ENCODE results near the gene C16orf46. TPM values are rescaled to one million over a fixed set of nuclear protein-coding genes. Genes with fewer than 3 reads are reported as not detected.

C16orf46 gene
- total RNA-seq, 3 donors from 2014 or later = 0.64 to 4.3 (median 3.4) TPM

DNA sequence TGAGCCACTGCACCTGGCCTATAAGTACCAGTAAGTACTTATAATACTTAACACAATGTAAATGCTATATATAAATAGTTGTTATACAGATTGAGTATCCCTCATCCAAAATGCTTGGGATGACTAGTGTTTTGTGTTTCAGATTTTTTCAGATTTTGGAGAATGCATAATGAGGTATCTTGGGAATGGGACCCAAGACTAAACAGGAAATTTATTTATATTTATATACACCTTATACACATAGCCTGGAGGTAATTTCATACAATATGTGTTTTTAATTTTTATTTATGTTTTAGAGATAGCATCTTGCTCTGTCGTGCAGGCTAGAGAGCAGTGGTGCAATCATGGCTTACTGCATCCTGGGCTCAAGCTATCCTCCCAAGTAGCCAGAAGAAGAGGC is 28.9 kb upstream of the C16orf46 start:
- H3K27ac ChIP-seq = no peak overlapping the region

DNA sequence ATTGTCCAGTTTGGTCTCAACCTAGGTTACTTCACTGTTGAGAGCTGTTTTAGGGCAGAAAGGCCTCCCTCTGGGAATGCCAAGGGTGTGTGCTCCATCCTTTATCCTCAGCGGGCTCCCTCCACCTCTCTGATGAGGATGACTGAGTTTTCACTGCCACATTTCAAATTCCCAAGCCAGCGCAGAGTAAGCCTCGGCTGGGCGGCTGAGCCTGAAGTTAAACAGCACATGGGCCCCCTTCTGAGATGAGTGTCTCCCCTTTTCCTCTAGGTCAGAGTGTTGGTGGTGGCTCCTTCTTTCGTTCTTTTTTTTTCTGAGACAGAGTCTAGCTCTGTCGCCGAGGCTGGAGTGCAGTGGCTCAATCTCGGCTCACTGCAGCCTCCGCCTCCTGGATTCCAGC is 24.7 kb upstream of the C16orf46 start:
- DNase-seq (ENCODE audit: low spot score in 2 of 2) = no peak
- no peaks in the 10 kb centered on the region for H3K4me1 ChIP-seq
- intact Hi-C loops (cut with DNase I; ENCODE audit: low total_unique reads) = no loop called here
- no peak overlapping the region for H3K4me3 ChIP-seq
- no peaks in the 10 kb centered on the region for H3K36me3 ChIP-seq
- no peaks in the 10 kb centered on the region for H3K9me3 ChIP-seq
- no peak overlapping the region for H3K27ac ChIP-seq
- TF ChIP-seq, protein P1, sequence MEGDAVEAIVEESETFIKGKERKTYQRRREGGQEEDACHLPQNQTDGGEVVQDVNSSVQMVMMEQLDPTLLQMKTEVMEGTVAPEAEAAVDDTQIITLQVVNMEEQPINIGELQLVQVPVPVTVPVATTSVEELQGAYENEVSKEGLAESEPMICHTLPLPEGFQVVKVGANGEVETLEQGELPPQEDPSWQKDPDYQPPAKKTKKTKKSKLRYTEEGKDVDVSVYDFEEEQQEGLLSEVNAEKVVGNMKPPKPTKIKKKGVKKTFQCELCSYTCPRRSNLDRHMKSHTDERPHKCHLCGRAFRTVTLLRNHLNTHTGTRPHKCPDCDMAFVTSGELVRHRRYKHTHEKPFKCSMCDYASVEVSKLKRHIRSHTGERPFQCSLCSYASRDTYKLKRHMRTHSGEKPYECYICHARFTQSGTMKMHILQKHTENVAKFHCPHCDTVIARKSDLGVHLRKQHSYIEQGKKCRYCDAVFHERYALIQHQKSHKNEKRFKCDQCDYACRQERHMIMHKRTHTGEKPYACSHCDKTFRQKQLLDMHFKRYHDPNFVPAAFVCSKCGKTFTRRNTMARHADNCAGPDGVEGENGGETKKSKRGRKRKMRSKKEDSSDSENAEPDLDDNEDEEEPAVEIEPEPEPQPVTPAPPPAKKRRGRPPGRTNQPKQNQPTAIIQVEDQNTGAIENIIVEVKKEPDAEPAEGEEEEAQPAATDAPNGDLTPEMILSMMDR (IDR thresholded peaks at IDR 0.05) = no peak
- TF ChIP-seq POLR2AphosphoS5 (IDR thresholded peaks at IDR 0.05) = no peak
- no peak for TF ChIP-seq POLR2A (IDR thresholded peaks at IDR 0.05)
- no peaks in the 10 kb centered on the region for H3K27me3 ChIP-seq

More for the DNA sequence above, 28.9 kb upstream of the C16orf46 start:
- TF ChIP-seq, protein P1 (IDR thresholded peaks at IDR 0.05) = no peak
- no peak for TF ChIP-seq POLR2A (IDR thresholded peaks at IDR 0.05)
- TF ChIP-seq POLR2AphosphoS5 (IDR thresholded peaks at IDR 0.05) = no peak
- Histone ChIP-seq H3K4me1 (no peaks in the 10 kb centered on the region), H3K4me3 (no peak overlapping the region), H3K27me3 (no peaks in the 10 kb centered on the region), H3K36me3 (no peaks in the 10 kb centered on the region), H3K9me3 (no peaks in the 10 kb centered on the region)
- no peak for DNase-seq (ENCODE audit: low spot score in 2 of 2)
- intact Hi-C loops (cut with DNase I; ENCODE audit: low total_unique reads) = no loop called here

DNA sequence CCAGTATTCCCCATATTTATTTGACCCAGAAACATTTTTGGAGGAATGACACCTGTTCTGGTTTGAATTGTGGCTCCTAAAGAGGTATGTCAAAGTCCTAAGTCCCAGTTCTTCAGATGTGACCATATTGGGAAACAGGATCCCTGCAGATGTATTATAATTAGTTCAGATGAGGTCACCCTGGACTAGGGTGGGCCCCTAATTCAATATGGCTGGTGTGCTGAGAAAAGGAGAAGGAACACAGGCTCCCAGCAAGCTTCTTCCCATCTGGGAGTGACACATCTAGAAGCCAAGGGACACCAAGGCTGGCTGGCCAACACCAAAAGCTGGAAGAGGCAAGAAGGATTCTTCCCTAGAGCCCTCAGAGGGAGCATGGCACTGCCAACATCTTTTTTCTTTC is 22.9 kb upstream of the C16orf46 start:
- H3K9me3 ChIP-seq = no peaks in the 10 kb centered on the region
- H3K4me1 ChIP-seq = no peaks in the 10 kb centered on the region
- no peak overlapping the region for H3K4me3 ChIP-seq
- intact Hi-C loops (cut with DNase I; ENCODE audit: low total_unique reads) = no loop called here
- H3K27ac ChIP-seq = no peak overlapping the region
- no peaks in the 10 kb centered on the region for H3K27me3 ChIP-seq
- H3K36me3 ChIP-seq = no peaks in the 10 kb centered on the region
- no peak for DNase-seq (ENCODE audit: low spot score in 2 of 2)
- TF ChIP-seq POLR2A (IDR thresholded peaks at IDR 0.05) (no peak), POLR2AphosphoS5 (IDR thresholded peaks at IDR 0.05) (no peak)
- TF ChIP-seq, protein P1 (IDR thresholded peaks at IDR 0.05) = no peak

DNA sequence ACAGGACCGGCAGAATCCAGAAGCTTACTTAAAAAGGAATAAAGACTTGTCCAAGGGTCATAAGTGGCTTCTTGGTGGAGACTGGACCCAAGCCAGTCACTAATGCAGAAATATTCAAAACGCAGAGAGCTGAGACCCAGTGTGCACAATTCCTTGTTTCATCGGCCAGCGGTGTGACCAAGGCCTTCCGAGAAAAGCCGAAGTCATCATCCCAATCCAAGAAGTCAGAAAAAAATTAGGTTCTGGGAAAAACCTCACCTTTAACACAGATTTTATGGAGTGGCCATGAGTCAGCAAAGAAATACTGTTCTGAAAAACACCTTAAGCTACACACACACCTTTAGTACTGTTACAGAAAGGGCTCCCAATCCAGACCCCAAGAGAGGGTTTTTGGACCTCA is 20.2 kb upstream of the C16orf46 start:
- H3K27ac ChIP-seq = peak overlapping the region; percentile 68 to 89
- H3K27me3 ChIP-seq = no peaks in the 10 kb centered on the region
- H3K9me3 ChIP-seq = no peaks in the 10 kb centered on the region
- H3K4me1 ChIP-seq = no peaks in the 10 kb centered on the region
- no peak overlapping the region for H3K4me3 ChIP-seq
- intact Hi-C loops (cut with DNase I; ENCODE audit: low total_unique reads) = loop anchor here (1.0 kb wide), 1 partner anchor 16 kb away; no protein-coding TSS in a partner anchor
- no peaks in the 10 kb centered on the region for H3K36me3 ChIP-seq
- DNase-seq (ENCODE audit: low spot score in 2 of 2) = no peak
- no peak for TF ChIP-seq POLR2A (IDR thresholded peaks at IDR 0.05)
- TF ChIP-seq POLR2AphosphoS5 (IDR thresholded peaks at IDR 0.05) = no peak
- TF ChIP-seq, protein P1 (IDR thresholded peaks at IDR 0.05) = no peak

DNA sequence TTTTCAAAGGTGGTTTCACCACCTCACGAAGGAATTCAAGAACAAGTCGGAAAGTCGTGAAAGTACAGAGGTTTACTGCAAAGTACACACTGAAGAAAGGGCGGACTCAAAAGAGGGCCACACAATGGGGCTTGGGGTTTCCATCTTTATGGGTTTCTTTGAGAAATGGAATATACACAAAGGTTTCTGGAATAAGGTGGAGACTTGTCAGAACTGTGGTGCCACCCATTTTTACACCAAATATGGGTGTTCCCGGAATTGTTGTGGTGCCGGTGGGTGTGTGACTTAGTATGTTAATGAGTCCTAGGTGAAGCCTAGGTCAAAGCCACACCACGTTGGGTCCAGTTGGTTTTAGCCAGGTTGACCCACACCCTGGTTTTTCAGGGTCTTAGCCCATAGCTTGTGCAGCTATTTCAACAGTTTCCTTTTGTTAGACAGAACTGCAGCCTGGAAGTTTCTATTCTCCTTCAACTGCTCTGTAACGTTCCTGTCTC is 19.7 kb upstream of the C16orf46 start:
- no peak for DNase-seq (ENCODE audit: low spot score in 2 of 2)

More for the DNA sequence above, 19.7 kb upstream of the C16orf46 start:
- Histone ChIP-seq H3K9me3 (no peaks in the 10 kb centered on the region), H3K4me3 (peak overlapping the region; percentile 73 to 96 (median 83)), H3K27me3 (no peaks in the 10 kb centered on the region), H3K4me1 (no peaks in the 10 kb centered on the region), H3K27ac (peak overlapping the region; percentile 68 to 89), H3K36me3 (no peaks in the 10 kb centered on the region)
- intact Hi-C loops (cut with DNase I; ENCODE audit: low total_unique reads) = loop anchor here (1.0 kb wide), 1 partner anchor 17 kb away; no protein-coding TSS in a partner anchor
- no peak for TF ChIP-seq POLR2A (IDR thresholded peaks at IDR 0.05)
- no peak for TF ChIP-seq POLR2AphosphoS5 (IDR thresholded peaks at IDR 0.05)
- TF ChIP-seq, protein P1 (IDR thresholded peaks at IDR 0.05) = no peak

All from breast epithelium (tissue), 4 donors.